ENCODE measurements around the gene AKAP12.

DNA sequence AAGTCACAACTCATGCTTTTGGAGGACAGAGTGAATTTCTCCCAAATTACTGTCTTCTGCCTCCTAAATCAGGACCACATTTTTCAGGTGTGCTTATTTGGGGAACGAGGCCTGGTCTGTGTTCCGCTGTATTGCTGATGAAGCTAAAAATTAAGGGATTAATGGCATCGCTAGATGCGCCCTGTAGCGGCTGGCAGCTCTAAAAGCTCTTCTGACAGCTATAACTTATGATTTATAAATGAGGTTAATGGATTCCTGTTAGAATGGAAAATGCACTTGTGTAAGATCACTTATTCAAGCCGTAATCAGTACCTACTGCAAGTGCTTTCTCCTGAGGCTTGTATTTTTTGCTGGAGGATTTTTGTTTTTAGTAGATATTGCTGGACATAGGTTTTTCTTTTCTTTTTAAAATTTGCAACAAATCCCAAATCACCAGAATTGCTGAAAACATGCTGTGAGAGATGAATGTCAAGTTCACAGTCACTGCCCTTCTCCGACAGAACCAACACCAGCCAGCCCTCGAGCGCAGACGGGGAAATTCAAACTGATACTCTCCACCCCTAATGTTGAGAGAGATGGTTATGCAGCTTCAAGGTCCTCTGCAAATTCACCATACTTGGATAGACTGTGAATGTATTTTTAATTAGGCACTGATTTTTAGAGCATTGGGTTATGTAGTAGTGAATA is 49.1 kb downstream of the AKAP12 start:
- TF ChIP-seq POLR2A (IDR thresholded peaks at IDR 0.05; ENCODE audit: extremely low read depth, insufficient read length): no peak
- no peak for TF ChIP-seq CTCF (IDR thresholded peaks at IDR 0.05; ENCODE audit: low read depth, low read length)
- TF ChIP-seq, protein P1, sequence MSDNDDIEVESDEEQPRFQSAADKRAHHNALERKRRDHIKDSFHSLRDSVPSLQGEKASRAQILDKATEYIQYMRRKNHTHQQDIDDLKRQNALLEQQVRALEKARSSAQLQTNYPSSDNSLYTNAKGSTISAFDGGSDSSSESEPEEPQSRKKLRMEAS (IDR thresholded peaks at IDR 0.05; ENCODE audit: low read depth, low read length): no peak
